ENCODE results near the gene SAMD15. TPM values are rescaled to one million over a fixed set of nuclear protein-coding genes. Genes with fewer than 3 reads are reported as not detected.
"Not testable (repeated sequence)": the region's sequence is repeated elsewhere in the genome, so short reads cannot be mapped to it uniquely, and the experiment has no call there.

Gene SAMD15
- under 1 TPM; 0.19 to 0.76 TPM for total RNA-seq

- ATAC-seq (replicated peaks in 1 of 2), result peak; percentile 95 to 97
- H3K27ac Mint-ChIP-seq, result peak within 1 kb of the TSS; percentile 89
- H3K4me1 Mint-ChIP-seq (ENCODE audit: low read depth), result peaks cover 42% of the 10 kb centered on the region
- no peaks in the 10 kb centered on the region for H3K27me3 Mint-ChIP-seq (ENCODE audit: low read depth)
- H3K4me3 Mint-ChIP-seq, result no peak within 1 kb of the TSS
- DNase-seq, result peak; percentile 85 to 87
- peaks cover 0 to 2% of the 10 kb centered on the region in 2 donors for H3K9me3 Mint-ChIP-seq
- peaks cover 3 to 12% of the 10 kb centered on the region in 2 donors for H3K36me3 Mint-ChIP-seq (ENCODE audit: insufficient read depth in 2 of 2)
Observed at GRCh38 chr14:77376771-77377501, at the start of gene SAMD15, which contains the start of gene TMED8. TSS of gene SAMD15 (plus strand) at chr14:77377379. CDS start at chr14:77377419, 40 bp downstream. TSS of gene TMED8 (minus strand) at chr14:77377094. CDS start at chr14:77377053, 41 bp downstream.

DNA sequence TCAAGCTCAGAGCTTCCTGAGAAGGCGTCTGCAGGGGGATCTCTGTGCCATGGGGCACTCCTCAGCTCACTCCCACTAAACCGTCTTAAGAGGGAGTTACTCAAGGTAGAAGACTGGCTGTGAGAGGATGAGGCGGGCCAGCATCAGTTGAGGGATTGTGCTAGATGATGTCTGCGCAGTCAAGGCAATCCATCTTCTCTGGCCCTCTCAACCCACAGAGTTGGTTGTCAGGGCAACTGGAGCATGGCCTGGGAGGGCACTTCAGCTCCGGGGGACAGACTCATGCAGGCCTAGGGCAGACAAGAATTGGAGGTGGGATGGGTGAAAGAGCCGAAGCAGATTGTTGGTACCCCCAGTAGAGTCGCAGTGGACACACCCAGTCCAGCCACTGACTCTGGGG lies 47.3 kb upstream of the SAMD15 start:
- no peak overlapping the region for H3K4me3 Mint-ChIP-seq
- H3K27me3 Mint-ChIP-seq (ENCODE audit: low read depth), result no peaks in the 10 kb centered on the region
- ATAC-seq (replicated peaks in 1 of 2) (no peak), DNase-seq (no peak)
- H3K36me3 Mint-ChIP-seq (ENCODE audit: insufficient read depth in 2 of 2), result no peaks in the 10 kb centered on the region
- H3K9me3 Mint-ChIP-seq, result no peaks in the 10 kb centered on the region
- H3K27ac Mint-ChIP-seq, result no peak overlapping the region
- H3K4me1 Mint-ChIP-seq (ENCODE audit: low read depth), result no peaks in the 10 kb centered on the region

GRCh38 chr14:77335576-77335975 lies 41.6 kb upstream of the SAMD15 start:
- H3K36me3 Mint-ChIP-seq (ENCODE audit: insufficient read depth in 2 of 2), result peaks cover 0 to 2% of the 10 kb centered on the region in 2 donors
- no peak overlapping the region for H3K27ac Mint-ChIP-seq
- H3K4me1 Mint-ChIP-seq (ENCODE audit: low read depth), result no peaks in the 10 kb centered on the region
- no peak overlapping the region for H3K4me3 Mint-ChIP-seq
- DNase-seq (no peak), ATAC-seq (replicated peaks in 1 of 2) (no peak)
- no peaks in the 10 kb centered on the region for H3K27me3 Mint-ChIP-seq (ENCODE audit: low read depth)
- no peaks in the 10 kb centered on the region for H3K9me3 Mint-ChIP-seq

DNA sequence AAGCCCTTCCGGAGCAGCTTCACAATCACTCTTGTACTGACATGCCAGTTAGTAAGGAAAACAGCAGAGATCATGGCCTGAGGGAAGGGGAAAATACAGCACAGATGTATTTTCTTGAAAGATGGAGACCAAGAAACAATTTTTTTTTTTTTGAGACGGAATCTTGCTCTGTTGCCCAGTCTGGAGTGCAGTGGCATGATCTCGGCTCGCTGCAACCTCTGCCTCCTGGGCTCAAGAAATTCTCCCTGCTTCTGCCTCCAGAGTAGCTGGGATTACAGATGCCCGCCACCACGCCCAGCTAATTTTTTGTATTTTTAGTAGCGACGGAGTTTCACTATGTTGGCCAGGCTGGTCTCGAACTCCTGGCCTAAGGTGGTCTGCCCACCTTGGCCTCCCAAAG lies 39.9 kb upstream of the SAMD15 start:
- not testable (repeated sequence) for H3K36me3 Mint-ChIP-seq (ENCODE audit: insufficient read depth in 2 of 2); H3K27me3 Mint-ChIP-seq (ENCODE audit: low read depth); ATAC-seq (replicated peaks in 1 of 2); H3K4me1 Mint-ChIP-seq (ENCODE audit: low read depth); H3K4me3 Mint-ChIP-seq; DNase-seq; H3K27ac Mint-ChIP-seq; H3K9me3 Mint-ChIP-seq

DNA sequence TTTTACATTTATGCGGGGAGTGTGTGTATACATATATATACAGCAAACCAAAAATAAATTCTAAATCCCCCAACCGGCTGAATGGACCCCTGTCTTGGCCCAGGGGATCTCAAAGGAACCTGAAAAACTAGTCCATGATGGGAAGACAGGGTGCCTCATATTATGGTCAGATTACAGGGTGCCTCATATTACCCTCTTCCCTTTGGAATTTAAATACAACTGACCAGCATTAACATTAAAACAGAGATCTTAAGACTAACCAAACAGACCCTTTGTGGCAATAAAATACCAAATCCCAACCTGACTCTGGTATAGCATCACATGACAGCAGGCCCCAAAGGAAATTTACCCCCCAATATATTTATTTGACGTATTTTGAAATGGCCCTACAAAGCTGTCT lies 39.3 kb upstream of the SAMD15 start:
- no peak for ATAC-seq (replicated peaks in 1 of 2)
- no peaks in the 10 kb centered on the region for H3K27me3 Mint-ChIP-seq (ENCODE audit: low read depth)
- H3K4me1 Mint-ChIP-seq (ENCODE audit: low read depth), result no peaks in the 10 kb centered on the region
- no peak overlapping the region for H3K27ac Mint-ChIP-seq
- no peaks in the 10 kb centered on the region for H3K9me3 Mint-ChIP-seq
- DNase-seq, result no peak
- H3K4me3 Mint-ChIP-seq, result no peak overlapping the region
- peaks cover 0 to 2% of the 10 kb centered on the region in 2 donors for H3K36me3 Mint-ChIP-seq (ENCODE audit: insufficient read depth in 2 of 2)

GRCh38 chr14:77338302-77338701 lies 38.9 kb upstream of the SAMD15 start:
- ATAC-seq (replicated peaks in 1 of 2) (no peak), DNase-seq (no peak)
- H3K9me3 Mint-ChIP-seq, result no peaks in the 10 kb centered on the region
- no peaks in the 10 kb centered on the region for H3K27me3 Mint-ChIP-seq (ENCODE audit: low read depth)
- H3K4me1 Mint-ChIP-seq (ENCODE audit: low read depth), result no peaks in the 10 kb centered on the region
- peaks cover 0 to 5% of the 10 kb centered on the region in 2 donors for H3K36me3 Mint-ChIP-seq (ENCODE audit: insufficient read depth in 2 of 2)
- no peak overlapping the region for H3K27ac Mint-ChIP-seq
- H3K4me3 Mint-ChIP-seq, result no peak overlapping the region

GRCh38 chr14:77339407-77339806 lies 37.8 kb upstream of the SAMD15 start:
- Mint-ChIP-seq H3K4me1 (ENCODE audit: low read depth) (no peaks in the 10 kb centered on the region), H3K27me3 (ENCODE audit: low read depth) (no peaks in the 10 kb centered on the region), H3K4me3 (no peak overlapping the region), H3K9me3 (no peaks in the 10 kb centered on the region), H3K27ac (no peak overlapping the region), H3K36me3 (ENCODE audit: insufficient read depth in 2 of 2) (peaks cover 0 to 5% of the 10 kb centered on the region in 2 donors)
- DNase-seq (no peak), ATAC-seq (replicated peaks in 1 of 2) (no peak)

DNA sequence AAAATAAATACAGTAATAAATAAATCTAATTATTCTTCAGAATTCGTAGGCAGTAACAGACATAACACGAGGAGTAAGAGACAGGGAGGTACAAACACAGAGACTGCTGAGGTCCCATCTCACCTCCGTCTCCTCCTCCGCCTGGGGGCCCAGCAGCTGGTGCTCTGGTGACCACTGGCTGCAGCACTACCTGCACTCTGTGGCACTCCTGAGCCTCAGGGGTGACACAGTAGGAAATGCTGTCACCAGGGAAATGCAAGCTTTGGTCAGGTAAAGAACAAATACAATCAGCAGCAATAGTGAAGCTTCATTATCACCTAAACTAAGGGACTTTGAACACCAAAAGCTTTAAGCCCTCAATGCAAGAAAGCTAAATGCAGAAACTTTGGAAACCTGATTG lies 36.8 kb upstream of the SAMD15 start:
- H3K4me3 Mint-ChIP-seq, result no peak overlapping the region
- ATAC-seq (replicated peaks in 1 of 2), result no peak
- H3K27ac Mint-ChIP-seq, result no peak overlapping the region
- H3K27me3 Mint-ChIP-seq (ENCODE audit: low read depth), result no peaks in the 10 kb centered on the region
- H3K36me3 Mint-ChIP-seq (ENCODE audit: insufficient read depth in 2 of 2), result peaks cover 0 to 5% of the 10 kb centered on the region in 2 donors
- no peaks in the 10 kb centered on the region for H3K4me1 Mint-ChIP-seq (ENCODE audit: low read depth)
- DNase-seq, result no peak
- H3K9me3 Mint-ChIP-seq, result no peaks in the 10 kb centered on the region

DNA sequence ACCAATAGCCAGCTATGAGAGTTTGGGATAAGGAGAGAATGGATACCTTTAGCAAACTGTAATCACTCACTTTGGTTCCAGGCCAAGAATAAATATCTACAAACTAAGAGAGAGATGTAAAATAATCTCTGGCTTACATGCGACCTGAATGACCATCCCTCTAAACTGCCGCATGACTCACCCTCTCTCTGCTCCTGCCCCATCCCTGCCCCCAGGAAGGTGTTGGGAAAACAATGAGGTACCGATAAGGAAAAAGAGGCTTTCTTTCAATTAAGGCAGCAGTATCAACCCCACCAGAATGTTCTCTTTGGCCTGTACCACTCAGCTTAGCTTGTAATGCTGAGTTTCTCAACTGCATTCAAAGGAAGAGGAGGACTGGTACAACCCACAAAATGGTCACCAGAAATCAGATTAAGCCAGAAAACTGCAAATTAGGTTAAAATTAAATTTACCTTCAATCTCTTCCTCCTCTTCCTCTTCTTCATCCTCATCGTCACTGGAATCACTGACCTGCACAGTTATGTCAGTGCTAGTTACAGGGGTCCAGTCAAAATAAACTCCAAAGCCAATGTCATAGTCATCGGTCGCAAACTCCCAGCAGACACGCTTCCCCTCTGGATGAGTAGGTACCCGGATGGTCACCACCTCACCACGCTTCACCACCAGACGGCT lies 34.3 kb upstream of the SAMD15 start:
- no peaks in the 10 kb centered on the region for H3K9me3 Mint-ChIP-seq

DNA sequence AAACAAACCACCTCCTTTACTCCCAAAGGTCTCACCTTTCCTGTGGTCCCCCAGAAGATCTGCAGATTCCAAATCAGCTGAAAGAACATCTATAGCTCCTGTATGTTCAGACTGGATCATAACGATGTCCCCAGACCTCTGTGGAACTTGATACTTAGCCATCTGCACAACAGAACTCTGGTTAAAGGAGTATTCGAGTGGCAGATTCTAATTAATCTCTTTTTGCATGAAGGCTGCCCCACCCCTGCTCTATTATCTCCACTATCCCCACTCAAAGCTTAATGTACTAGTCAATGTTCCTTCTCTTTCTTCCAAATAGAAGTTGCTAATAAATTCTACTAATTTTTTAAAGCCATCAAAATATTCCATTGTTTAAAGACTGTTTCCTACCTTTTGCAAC lies 33.5 kb upstream of the SAMD15 start:
- H3K36me3 Mint-ChIP-seq (ENCODE audit: insufficient read depth in 2 of 2), result peaks cover 0 to 2% of the 10 kb centered on the region in 2 donors
- DNase-seq, result no peak
- H3K27ac Mint-ChIP-seq, result no peak overlapping the region

More for the DNA sequence above, 34.3 kb upstream of the SAMD15 start:
- no peaks in the 10 kb centered on the region for H3K4me1 Mint-ChIP-seq (ENCODE audit: low read depth)
- DNase-seq (no peak), ATAC-seq (replicated peaks in 1 of 2) (no peak)
- no peak overlapping the region for H3K4me3 Mint-ChIP-seq
- no peak overlapping the region for H3K27ac Mint-ChIP-seq
- H3K36me3 Mint-ChIP-seq (ENCODE audit: insufficient read depth in 2 of 2), result peaks cover 0 to 2% of the 10 kb centered on the region in 2 donors
- no peaks in the 10 kb centered on the region for H3K27me3 Mint-ChIP-seq (ENCODE audit: low read depth)

GRCh38 chr14:77344377-77344996 lies 32.7 kb upstream of the SAMD15 start:
- peaks cover 0 to 4% of the 10 kb centered on the region in 2 donors for H3K36me3 Mint-ChIP-seq (ENCODE audit: insufficient read depth in 2 of 2)
- H3K27me3 Mint-ChIP-seq (ENCODE audit: low read depth), result no peaks in the 10 kb centered on the region
- no peaks in the 10 kb centered on the region for H3K9me3 Mint-ChIP-seq
- DNase-seq (no peak), ATAC-seq (replicated peaks in 1 of 2) (no peak)
- H3K4me3 Mint-ChIP-seq, result no peak overlapping the region
- H3K4me1 Mint-ChIP-seq (ENCODE audit: low read depth), result no peaks in the 10 kb centered on the region
- H3K27ac Mint-ChIP-seq, result no peak overlapping the region

More for the DNA sequence above, 33.5 kb upstream of the SAMD15 start:
- no peaks in the 10 kb centered on the region for H3K9me3 Mint-ChIP-seq
- no peak overlapping the region for H3K4me3 Mint-ChIP-seq
- no peaks in the 10 kb centered on the region for H3K27me3 Mint-ChIP-seq (ENCODE audit: low read depth)
- ATAC-seq (replicated peaks in 1 of 2), result no peak
- H3K4me1 Mint-ChIP-seq (ENCODE audit: low read depth), result no peaks in the 10 kb centered on the region

GRCh38 chr14:77346495-77346894 lies 30.7 kb upstream of the SAMD15 start:
- no peak for ATAC-seq (replicated peaks in 1 of 2)
- no peaks in the 10 kb centered on the region for H3K9me3 Mint-ChIP-seq
- no peak overlapping the region for H3K4me3 Mint-ChIP-seq
- peaks cover 2 to 8% of the 10 kb centered on the region in 2 donors for H3K36me3 Mint-ChIP-seq (ENCODE audit: insufficient read depth in 2 of 2)
- DNase-seq, result no peak
- no peak overlapping the region for H3K27ac Mint-ChIP-seq
- no peaks in the 10 kb centered on the region for H3K27me3 Mint-ChIP-seq (ENCODE audit: low read depth)
- H3K4me1 Mint-ChIP-seq (ENCODE audit: low read depth), result no peaks in the 10 kb centered on the region

DNA sequence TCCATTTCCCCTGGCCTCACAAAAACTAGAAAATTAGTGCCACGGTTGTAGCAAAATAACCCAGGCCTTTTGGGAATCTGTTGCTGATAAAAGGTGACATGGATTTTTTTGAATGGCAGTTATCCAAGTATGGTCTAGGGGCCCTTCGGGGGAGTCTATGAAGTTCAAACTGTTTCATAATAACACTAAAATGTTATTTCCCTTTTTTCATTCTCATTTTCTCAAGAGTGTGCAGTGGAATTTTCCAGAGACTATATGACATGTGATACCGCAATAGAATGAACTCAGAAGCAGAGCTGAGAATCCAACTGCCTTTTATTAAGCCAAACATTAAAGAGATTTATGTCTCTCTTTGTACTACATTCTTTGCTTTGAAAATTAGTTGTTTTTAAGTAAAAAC lies 29.4 kb upstream of the SAMD15 start:
- Mint-ChIP-seq H3K4me3 (no peak overlapping the region), H3K4me1 (ENCODE audit: low read depth) (no peaks in the 10 kb centered on the region), H3K27ac (no peak overlapping the region), H3K9me3 (no peaks in the 10 kb centered on the region), H3K27me3 (ENCODE audit: low read depth) (no peaks in the 10 kb centered on the region), H3K36me3 (ENCODE audit: insufficient read depth in 2 of 2) (peaks cover 2 to 8% of the 10 kb centered on the region in 2 donors)
- ATAC-seq (replicated peaks in 1 of 2) (no peak), DNase-seq (no peak)
